Measurements from ENCODE around the gene SOX1.

SOX1 gene

GRCh38 chr13:112071723-112072533 is 5.0 kb downstream of the SOX1 start:
- peak overlapping the region; percentile 8 for H3K4me3 ChIP-seq (ENCODE audit: low read depth, low read length)

DNA sequence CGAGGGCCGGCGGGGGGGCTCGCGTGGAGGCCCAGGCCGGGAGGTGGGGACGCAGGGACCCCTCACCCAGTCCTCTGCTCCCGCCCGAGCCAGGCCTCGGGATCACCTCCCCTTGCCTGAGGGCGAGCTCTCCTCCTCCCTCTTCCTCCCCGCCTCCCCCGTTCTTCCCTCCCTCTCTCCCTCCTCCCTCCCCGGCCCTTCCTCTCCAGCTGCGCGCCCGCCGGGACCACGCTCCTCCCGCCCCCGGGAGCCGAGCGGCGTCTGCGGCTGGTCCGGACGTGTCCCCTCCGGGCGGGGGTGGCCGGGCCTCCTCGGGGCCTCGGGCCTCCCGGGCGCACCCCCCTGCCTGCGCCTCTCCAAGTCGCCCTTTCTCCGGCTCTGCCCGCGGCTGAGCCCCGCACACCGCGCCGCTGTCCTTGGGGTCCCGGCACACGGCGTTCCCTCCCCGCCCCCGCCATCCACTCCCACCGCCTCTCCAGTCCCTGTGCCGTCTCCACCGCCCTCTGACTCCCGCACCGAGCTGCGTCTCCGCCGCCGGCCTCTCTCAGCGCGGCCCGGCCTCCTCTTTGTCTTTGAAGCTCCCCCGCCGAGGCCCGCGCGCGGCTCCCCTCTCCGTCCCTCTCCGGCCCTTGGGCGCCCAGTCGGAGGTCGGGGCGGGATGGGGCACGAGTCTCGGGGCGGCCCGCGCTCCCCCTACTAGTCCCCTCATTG is 5.7 kb downstream of the SOX1 start:
- peak overlapping the region; percentile 30 for H3K4me3 ChIP-seq (ENCODE audit: low read depth, low read length)

GRCh38 chr13:112073245-112074138 is 6.5 kb downstream of the SOX1 start:
- peak overlapping the region; percentile 33 for H3K4me3 ChIP-seq (ENCODE audit: low read depth, low read length)

DNA sequence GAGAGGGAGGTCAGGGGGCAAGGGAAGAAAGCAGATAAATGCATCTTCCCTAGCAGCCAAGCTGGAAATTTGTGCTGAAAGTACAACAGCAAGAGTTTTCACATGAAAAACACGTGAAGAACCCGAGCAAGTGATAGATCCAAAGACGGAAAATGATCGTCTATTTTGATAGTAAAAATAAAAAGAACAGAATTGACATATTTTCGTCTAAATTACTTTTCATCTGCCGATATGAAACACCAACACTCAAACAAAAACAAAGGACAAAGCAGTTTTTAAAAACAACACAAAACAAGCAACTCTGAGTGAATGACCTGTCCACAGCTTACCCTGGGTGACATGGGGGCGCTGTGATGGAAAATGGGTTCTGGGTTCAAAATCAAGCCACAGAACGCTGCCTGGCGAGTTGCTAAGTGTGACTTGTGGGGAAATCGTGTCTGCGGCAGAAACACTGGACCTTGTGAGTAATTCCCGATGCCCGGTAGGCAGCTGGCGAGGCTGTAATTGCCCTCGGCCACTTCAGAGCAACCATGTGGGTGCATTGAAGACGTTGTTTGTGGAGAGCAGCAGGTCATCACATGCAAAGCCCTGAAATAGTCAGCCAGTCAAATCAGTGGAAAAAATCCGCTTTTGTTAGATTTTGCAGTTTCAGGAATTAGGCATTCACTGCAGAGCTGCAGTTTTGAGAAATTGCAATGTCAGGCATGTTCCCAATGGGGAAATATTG is 7.4 kb downstream of the SOX1 start:
- H3K4me3 ChIP-seq (ENCODE audit: low read depth, low read length) = no peak overlapping the region

GRCh38 chr13:112077729-112078128 is 10.8 kb downstream of the SOX1 start:
- no peak overlapping the region for H3K4me3 ChIP-seq (ENCODE audit: low read depth, low read length)

- H3K4me3 ChIP-seq (ENCODE audit: low read depth, low read length) = no peak overlapping the region
These were observed 11.3 kb downstream of the SOX1 start for GRCh38 chr13:112078216-112078615.

- H3K4me3 ChIP-seq (ENCODE audit: low read depth, low read length) = no peak overlapping the region
These were observed 12.1 kb downstream of the SOX1 start for GRCh38 chr13:112078879-112079531.

DNA sequence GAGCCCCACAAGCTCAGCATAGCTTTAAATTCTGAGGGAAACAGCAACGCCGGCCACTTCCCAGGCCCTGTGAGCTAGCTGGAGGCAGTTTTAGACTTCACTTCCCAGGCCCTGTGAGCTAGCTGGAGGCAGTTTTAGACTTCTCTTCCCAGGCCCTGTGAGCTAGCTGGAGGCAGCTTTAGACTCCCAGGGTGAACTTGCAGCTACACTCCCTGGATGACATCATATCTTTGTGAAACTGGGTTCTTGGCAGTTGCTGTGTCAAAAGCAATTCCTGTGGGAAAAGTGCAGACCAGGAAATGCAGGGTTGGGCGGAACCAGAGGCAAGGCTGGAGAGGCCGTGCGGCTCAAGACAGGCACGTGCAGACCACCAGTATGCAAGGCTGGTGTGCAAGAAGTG is 12.7 kb downstream of the SOX1 start:
- H3K4me3 ChIP-seq (ENCODE audit: low read depth, low read length) = no peak overlapping the region

GRCh38 chr13:112083971-112084370 is 17.0 kb downstream of the SOX1 start:
- no peak overlapping the region for H3K4me3 ChIP-seq (ENCODE audit: low read depth, low read length)

GRCh38 chr13:112092453-112092852 is 25.5 kb downstream of the SOX1 start:
- no peak overlapping the region for H3K4me3 ChIP-seq (ENCODE audit: low read depth, low read length)

DNA sequence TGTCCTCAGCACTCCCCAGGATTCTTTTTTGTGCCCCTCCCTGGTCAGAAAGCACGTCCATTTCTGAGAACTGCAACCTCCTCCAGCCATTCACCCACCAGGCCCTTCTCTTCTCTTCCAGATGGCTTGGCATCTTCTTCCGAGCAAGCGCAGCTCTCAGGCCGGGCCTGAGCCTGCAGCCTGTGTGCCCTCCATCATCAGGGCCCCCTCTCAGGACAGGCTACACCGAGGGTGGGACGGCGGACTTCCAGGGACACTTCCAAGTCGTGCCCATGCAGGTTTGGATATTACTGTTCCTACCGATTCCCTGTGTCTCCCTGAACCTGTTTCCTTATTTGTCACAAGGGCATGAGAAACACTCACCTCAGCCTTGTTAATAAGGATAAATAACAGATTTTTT is 28.4 kb downstream of the SOX1 start:
- H3K4me3 ChIP-seq (ENCODE audit: low read depth, low read length) = no peak overlapping the region

- H3K4me3 ChIP-seq (ENCODE audit: low read depth, low read length) = no peak overlapping the region
These were observed 30.0 kb downstream of the SOX1 start for GRCh38 chr13:112096959-112097358.

DNA sequence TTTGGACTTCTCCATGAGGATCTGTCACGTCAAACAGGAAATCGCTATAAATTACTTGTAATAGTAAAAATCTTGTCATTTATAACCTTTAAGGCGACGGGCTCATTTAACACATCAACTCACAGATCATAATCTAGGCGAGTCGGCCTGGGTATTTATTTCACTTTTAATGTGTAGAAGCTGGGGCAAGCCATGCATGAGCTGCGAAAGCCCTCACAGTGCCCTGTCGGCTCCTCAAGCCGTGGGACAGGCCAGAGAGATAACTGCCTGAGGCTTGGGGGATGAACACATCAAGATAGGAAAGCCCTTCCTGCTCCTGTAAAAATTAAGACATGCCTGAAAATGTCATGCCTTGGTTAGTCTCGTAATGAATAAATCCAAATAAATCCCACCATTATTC is 30.8 kb downstream of the SOX1 start:
- no peak overlapping the region for H3K4me3 ChIP-seq (ENCODE audit: low read depth, low read length)

- H3K4me3 ChIP-seq (ENCODE audit: low read depth, low read length) = no peak overlapping the region
These were observed 31.8 kb downstream of the SOX1 start for GRCh38 chr13:112098699-112099098.

DNA sequence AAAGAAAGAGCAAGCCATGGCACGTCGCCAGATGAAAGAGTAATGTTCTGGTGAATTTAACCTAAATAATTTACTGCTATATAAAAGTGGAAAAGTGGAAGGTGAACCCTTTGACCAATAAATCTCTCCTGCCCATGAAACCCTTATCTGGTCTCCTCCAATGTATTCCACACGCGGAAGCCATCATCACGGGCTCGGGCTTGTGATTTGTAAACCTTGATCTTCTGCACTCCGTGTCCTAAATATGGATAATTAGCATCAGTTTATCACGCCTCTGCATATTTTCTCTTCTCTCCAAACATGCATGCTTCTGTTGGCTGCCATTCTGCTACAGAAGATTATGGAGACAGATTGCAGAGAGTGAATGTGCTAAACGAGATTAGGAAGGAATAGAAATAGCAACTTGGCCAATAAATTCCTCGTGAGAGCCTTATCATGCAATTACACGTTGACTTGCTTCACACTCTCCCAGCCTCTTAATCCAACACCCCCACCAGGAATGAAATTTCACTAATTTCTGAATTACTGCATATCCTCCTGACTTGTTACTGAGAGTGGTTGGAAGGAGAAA is 34.5 kb downstream of the SOX1 start:
- H3K4me3 ChIP-seq (ENCODE audit: low read depth, low read length) = no peak overlapping the region

- H3K4me3 ChIP-seq (ENCODE audit: low read depth, low read length) = no peak overlapping the region
These were observed 35.3 kb downstream of the SOX1 start for GRCh38 chr13:112102243-112102642.

DNA sequence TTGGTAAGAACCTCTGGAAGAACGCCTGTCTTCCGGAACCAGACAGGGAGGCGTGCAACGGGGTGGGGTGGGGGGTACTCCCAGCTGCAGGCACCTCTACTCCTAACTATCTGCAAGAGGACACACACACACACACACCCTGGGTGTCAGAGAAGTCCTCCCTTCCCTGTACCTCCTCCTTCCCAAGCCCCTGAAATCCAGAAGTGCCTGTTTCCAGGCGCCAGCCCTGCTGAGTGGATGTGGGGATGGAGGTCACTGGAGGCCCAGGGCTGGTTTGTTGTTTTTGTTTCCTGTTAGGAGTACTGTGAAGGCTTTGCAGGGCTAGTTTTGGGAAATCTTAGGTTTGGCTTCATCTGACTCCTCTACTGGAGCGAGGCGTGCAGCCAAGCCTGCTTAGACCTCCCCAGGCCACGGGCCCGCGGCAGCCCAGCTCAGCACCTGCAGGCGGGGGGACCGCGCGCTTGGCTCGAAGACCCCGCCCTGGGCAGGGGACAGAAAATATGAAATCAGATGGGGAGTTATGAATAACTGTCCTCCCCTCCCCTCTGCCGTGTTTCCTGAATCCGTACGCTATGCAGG is 36.4 kb downstream of the SOX1 start:
- H3K4me3 ChIP-seq (ENCODE audit: low read depth, low read length) = no peak overlapping the region

DNA sequence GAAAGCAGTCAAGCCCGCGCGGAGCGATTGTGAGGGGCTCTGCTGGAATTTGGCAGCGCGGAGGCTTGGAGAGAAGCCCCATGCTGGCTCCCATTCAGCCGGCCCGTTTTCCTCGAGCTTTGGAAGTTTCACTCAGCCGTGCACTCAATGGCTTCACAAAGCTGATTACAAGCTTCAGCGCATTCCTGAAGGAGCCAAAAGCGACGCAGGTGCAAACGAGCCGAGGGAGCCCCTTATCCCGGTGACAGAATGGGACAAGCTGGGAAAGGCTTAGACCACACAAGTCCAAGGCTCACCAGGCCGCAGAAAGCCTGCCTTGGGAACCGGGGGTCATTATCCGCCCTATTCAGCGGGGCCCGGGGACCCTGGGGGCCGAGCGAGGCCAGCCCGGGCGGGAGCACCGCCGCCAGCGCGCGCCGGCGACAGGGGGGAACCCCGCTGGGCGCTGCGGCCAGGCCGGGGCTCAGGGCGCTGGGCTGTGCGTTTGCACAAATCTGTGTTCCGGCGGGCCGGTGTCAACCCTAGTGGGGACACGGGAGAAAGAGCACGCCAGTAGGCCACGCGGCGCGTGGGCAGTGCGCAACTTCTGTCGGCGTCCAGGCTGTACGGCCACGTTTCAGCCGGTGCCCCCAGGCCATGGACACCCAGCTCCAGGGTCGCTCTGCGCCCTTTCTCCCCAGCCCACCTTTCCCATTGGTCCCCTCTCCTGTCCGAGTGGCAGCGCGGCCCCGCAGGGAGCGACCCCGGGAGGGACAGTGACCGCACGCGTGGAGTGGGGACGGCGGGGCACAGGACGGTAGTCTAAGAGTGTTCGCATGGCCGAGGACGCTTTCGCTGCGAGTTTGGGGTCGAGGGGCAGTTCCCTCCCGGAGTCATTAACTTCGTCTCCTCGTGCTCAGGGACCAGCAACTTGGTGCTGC is 37.3 kb downstream of the SOX1 start:
- peak overlapping the region; percentile 2 for H3K4me3 ChIP-seq (ENCODE audit: low read depth, low read length)

GRCh38 chr13:112104881-112105234 is 37.9 kb downstream of the SOX1 start:
- peak overlapping the region; percentile 2 for H3K4me3 ChIP-seq (ENCODE audit: low read depth, low read length)
